Testis (tissue), 3 donors: ENCODE results near the gene MYBPHL. TPM values are rescaled to one million over a fixed set of nuclear protein-coding genes. Genes with fewer than 3 reads are reported as not detected.

Source experiments
- DNase-seq: peaks from one replicate; pipeline ENCODE4 v3.0.0-alpha.2; 2019
- H3K27ac ChIP-seq, 2 donors: fragments of 200-600 bp; sonication (generic); one replicate each; pipeline ENCODE4 v1.5.1; 2019
- H3K27me3 ChIP-seq: fragments of 200-600 bp; sonication (generic); one replicate; pipeline ENCODE4 v1.5.1; 2019
- H3K36me3 ChIP-seq: fragments of 200-600 bp; sonication (generic); one replicate; pipeline ENCODE4 v1.5.1; 2017; ENCODE audit warnings: low read depth; ENCODE audit errors: missing control alignments
- H3K4me1 ChIP-seq: fragments of 200-600 bp; sonication (generic); one replicate; pipeline ENCODE4 v1.5.1; 2019
- H3K4me3 ChIP-seq, 2 donors: fragments of 200-600 bp; sonication (generic); one replicate each; pipeline ENCODE4 v1.5.1; 2017 to 2019
- H3K9me3 ChIP-seq: fragments of 200-600 bp; sonication (generic); one replicate; pipeline ENCODE4 v1.5.1; 2017
- POLR2A ChIP-seq: fragments of 450-650 bp; IDR thresholded peaks from one replicate; pipeline ENCODE4 v1.6.1; 2017; ENCODE audit warnings: antibody characterized with exemption, mild to moderate bottlenecking, moderate library complexity
- WGBS, 2 donors: methylation state at CpG; one replicate each; pipeline ENCODE4 v1.1.5; 2018; 5-methylcytosine and 5-hydroxymethylcytosine counted together
- intact Hi-C: fragments of 100-400 bp; cut with DNase I; formaldehyde crosslinking; loops from one replicate; pipeline ENCODE4 v1.15.1; 2023; ENCODE audit warnings: low total_unique reads
- polyA plus RNA-seq: library from polyadenylated mRNA; stranded (reverse); fragments of 350-450 nt; fragmentation: Illumina TruSeq; extraction: RNeasy Lipid Tissue Mini Kit (QIAGEN cat#74804); gene quantifications from one replicate; pipeline ENCODE4 v1.2.3, GENCODE V29; 2014; ENCODE audit warnings: low read depth, low replicate concordance; ENCODE audit not compliant: insufficient read depth
- total RNA-seq, 2 donors: library from RNA; depleted of rRNA; stranded (reverse); fragments of >200 nt; gene quantifications; one replicate each; pipeline ENCODE4 v1.2.3, GENCODE V29; 2016
- TF ChIP-seq, protein P1 (sequence below), 3 experiments: fragments of 450-650 bp in 2 of 3; fragments of 200-600 bp in 1 of 3; sonication (generic) in 1 of 3; IDR thresholded peaks; one replicate each; pipeline ENCODE4 v1.5.1; 2016 to 2019; ENCODE audit warnings: antibody characterized with exemption in 3 of 3, mild to moderate bottlenecking in 2 of 3, moderate library complexity in 1 of 3

MYBPHL gene
- total and polyA plus RNA-seq, 3 donors from 2014 or later: 0.99 to 1.5 TPM; not detected in 1

DNA sequence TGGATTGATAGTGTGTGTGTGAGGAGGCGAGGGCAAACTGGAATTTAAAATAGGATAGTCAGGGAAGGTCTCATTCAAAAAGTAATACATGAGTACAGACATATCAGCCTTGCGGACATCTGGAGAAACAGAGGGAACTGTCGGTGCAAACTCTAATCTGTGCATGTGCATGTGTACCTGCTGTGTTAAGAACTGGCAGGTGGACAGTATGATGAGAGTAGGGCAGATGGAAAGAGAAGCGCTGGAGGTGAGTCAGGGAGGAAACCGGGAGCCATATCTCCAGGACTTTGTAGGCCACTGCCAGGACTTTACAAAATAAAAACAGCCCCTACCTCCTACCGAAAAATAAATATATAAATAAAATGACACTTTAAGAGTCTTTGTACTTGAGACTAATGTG, 31.3 kb upstream of the MYBPHL start:
- H3K9me3 ChIP-seq: no peaks in the 10 kb centered on the region
- no peaks in the 10 kb centered on the region for H3K36me3 ChIP-seq
- H3K4me3 ChIP-seq: no peak overlapping the region
- no peak for DNase-seq
- TF ChIP-seq POLR2A: no peak
- TF ChIP-seq, protein P1, sequence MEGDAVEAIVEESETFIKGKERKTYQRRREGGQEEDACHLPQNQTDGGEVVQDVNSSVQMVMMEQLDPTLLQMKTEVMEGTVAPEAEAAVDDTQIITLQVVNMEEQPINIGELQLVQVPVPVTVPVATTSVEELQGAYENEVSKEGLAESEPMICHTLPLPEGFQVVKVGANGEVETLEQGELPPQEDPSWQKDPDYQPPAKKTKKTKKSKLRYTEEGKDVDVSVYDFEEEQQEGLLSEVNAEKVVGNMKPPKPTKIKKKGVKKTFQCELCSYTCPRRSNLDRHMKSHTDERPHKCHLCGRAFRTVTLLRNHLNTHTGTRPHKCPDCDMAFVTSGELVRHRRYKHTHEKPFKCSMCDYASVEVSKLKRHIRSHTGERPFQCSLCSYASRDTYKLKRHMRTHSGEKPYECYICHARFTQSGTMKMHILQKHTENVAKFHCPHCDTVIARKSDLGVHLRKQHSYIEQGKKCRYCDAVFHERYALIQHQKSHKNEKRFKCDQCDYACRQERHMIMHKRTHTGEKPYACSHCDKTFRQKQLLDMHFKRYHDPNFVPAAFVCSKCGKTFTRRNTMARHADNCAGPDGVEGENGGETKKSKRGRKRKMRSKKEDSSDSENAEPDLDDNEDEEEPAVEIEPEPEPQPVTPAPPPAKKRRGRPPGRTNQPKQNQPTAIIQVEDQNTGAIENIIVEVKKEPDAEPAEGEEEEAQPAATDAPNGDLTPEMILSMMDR (IDR thresholded peaks at IDR 0.05): no peak
- no peaks in the 10 kb centered on the region for H3K27me3 ChIP-seq
- peaks cover 5% of the 10 kb centered on the region for H3K4me1 ChIP-seq
- intact Hi-C loops: no loop called here
- no peak overlapping the region for H3K27ac ChIP-seq
- 90 to 98% methylated on average over 6 of the region's 6 CpGs for WGBS, 2 donors

GRCh38 chr1:109335091-109335490, 28.3 kb upstream of the MYBPHL start:
- DNase-seq: no peak
- Histone ChIP-seq H3K36me3 (no peaks in the 10 kb centered on the region), H3K27me3 (no peaks in the 10 kb centered on the region), H3K9me3 (no peaks in the 10 kb centered on the region), H3K27ac (no peak overlapping the region), H3K4me1 (no peaks in the 10 kb centered on the region), H3K4me3 (no peak overlapping the region)
- WGBS, 2 donors: 80 to 95% methylated on average over 4 of the region's 4 CpGs
- intact Hi-C loops: no loop called here
- TF ChIP-seq, protein P1 (IDR thresholded peaks at IDR 0.05): no peak
- TF ChIP-seq POLR2A: no peak

DNA sequence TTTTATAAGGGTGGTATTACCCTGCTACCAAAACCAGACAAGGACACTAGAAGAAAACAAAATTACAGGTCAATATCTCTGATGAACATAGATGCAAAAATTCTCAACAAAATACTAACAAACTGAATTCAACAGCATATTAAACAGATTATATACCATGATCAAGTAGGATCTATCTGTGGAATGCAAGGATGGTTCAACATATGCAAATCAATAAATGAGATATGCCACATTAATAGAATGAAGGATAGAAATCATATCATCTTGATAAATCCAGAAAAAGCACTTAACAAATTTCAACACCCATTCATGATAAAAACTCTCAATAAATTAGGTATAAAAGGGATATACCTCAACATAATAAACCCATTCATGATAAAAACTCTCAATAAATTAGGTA, 24.3 kb upstream of the MYBPHL start:
- no peaks in the 10 kb centered on the region for H3K27me3 ChIP-seq
- no peaks in the 10 kb centered on the region for H3K9me3 ChIP-seq
- intact Hi-C loops: no loop called here
- DNase-seq: no peak
- no peak overlapping the region for H3K4me3 ChIP-seq
- no peaks in the 10 kb centered on the region for H3K36me3 ChIP-seq
- H3K27ac ChIP-seq: no peak overlapping the region
- TF ChIP-seq POLR2A: no peak
- TF ChIP-seq, protein P1 (IDR thresholded peaks at IDR 0.05): no peak
- peaks cover 11% of the 10 kb centered on the region for H3K4me1 ChIP-seq

GRCh38 chr1:109327285-109327684, 20.5 kb upstream of the MYBPHL start:
- Histone ChIP-seq H3K27me3 (no peaks in the 10 kb centered on the region), H3K9me3 (no peaks in the 10 kb centered on the region), H3K4me3 (no peak overlapping the region), H3K27ac (peak overlapping the region in 1 of 2 donors; percentile 26), H3K36me3 (no peaks in the 10 kb centered on the region), H3K4me1 (peaks cover 11% of the 10 kb centered on the region)
- intact Hi-C loops: no loop called here
- TF ChIP-seq, protein P1 (IDR thresholded peaks at IDR 0.05): no peak
- no peak for TF ChIP-seq POLR2A
- DNase-seq: peak; percentile 86
- WGBS, 2 donors: 47 to 57% methylated on average over 5 of the region's 5 CpGs

GRCh38 chr1:109322974-109323373, 16.2 kb upstream of the MYBPHL start:
- H3K4me3 ChIP-seq: no peak overlapping the region
- DNase-seq: peak; percentile 7
- H3K4me1 ChIP-seq: peaks cover 11% of the 10 kb centered on the region
- H3K36me3 ChIP-seq: no peaks in the 10 kb centered on the region
- TF ChIP-seq POLR2A: no peak
- WGBS, 2 donors: 95 to 97% methylated on average over 6 of the region's 6 CpGs
- H3K27me3 ChIP-seq: no peaks in the 10 kb centered on the region
- no peak overlapping the region for H3K27ac ChIP-seq
- H3K9me3 ChIP-seq: no peaks in the 10 kb centered on the region
- intact Hi-C loops: no loop called here
